ENCODE results near the gene RYR2.

The RYR2 gene

DNA sequence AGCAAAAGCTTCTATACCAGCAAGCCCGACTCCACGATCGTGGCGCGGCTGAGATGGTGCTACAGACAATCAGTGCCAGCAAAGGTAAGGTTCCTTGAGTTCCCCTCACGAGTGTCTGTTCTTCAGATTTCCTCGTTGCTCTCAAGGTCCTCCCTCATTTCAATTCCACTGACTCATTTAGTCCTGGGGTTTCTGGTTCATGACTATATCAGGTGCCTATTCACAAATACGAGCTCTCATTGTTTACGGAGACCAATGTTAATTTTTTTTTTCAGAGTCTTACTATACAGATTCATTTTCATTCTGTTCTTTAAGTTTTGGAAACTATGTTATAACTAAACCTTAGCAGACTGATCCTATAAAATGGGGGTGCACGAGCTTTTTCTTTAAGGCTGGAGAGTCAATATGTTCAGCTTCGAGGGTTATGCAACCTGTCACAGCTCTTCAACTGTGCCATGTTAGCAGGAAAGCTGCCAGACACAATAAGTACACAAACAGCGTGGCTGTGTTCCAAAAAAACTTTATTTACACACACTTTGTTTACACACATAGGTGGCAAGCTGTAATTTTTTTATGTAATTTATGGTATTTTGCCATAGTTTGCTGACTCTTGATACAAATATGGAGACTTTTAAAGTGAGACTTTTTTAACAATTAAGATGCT is 714.5 kb downstream of the RYR2 start:
- no peak for DNase-seq

DNA sequence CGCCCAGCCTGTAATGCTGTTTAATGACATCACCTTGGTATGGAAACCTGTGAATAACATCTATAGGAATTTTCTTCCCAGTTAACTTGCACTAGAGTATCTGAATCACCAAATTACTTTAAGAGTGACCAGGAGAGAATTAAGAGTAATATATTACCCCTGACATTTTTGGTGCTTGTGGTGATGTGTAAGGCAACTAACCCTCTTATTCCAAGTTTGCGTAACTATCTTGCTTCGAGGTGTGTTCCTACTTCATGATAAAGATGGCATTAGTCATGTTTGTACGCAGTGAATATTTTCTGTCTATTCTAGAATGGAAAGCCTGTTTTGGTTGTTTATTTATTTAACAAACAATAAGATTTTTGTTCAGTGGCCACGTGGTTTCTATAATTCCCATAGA is 717.4 kb downstream of the RYR2 start:
- no peak for DNase-seq

DNA sequence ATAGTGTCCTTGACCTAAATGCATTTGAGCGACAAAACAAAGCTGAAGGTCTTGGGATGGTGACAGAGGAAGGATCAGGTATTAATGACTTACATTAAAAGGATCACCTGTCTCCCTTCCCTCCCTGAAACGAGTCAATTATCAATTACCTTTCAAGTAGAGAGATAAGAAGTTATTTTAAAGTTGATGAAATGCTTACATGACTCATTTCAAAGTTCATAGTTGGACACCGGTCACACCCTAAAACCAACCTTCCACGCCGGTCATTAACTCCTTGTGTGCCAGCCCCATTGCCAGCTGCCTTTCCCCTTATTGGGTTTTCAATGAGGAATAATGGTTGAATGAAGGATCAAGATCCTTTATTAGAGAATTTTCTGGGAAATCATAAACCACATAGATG is 719.0 kb downstream of the RYR2 start:
- no peak for DNase-seq

DNA sequence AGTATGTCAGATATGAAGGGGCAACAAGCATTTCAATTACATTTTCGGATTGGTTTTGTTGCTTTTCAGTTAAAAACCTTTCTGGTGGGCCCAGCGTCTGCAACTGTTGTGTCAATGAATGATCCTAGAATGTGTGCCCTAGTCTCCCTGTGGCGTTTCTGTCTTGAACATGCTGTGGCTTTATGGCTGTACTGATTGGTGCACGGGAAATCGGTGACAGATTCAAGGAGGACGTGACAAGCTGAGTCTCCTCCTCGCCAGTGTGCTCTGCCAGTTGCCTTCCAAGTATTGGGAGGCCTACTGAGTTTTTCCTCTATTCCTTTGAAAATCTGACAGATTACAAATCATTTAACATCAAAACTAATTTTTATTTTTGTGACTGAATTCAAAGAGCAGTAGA is 721.2 kb downstream of the RYR2 start:
- DNase-seq, result no peak

DNA sequence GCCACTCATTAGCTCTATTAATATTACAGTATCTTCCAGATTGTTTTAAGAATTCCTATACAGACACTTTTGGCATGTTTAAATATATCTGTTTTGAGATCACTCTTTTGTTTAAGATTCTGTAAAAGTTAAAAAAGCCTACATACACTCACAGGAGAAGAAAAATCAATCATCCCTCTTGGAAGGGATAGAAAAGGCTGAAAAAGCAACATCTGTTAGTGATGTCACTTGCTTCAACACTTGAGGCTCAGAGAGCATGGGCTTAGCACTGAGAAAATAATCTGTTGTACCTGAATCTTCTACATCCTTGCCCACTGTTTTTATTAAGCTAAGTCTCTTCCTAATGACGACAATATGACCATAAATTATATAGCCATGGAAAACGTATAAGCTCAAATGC is 721.8 kb downstream of the RYR2 start:
- DNase-seq, result no peak

DNA sequence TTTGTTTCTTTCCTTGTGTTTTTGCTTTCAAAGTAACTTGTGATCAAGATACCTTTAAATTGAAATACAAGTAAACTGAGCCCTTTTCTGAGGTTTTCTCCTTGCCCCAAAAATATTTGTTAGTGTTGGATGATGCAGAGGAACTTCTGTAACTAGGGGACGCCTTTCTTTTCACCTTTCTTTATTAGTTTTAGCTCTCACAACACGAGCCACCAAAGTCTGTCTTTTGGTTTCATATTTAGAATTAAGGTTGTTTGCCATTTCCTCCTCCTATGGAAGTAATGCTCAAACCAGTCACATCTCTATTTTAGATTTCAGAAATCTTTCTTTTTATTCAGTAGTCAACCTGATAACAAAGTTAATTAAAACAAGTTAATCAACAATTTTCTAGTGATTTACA is 727.9 kb downstream of the RYR2 start:
- DNase-seq, result no peak

DNA sequence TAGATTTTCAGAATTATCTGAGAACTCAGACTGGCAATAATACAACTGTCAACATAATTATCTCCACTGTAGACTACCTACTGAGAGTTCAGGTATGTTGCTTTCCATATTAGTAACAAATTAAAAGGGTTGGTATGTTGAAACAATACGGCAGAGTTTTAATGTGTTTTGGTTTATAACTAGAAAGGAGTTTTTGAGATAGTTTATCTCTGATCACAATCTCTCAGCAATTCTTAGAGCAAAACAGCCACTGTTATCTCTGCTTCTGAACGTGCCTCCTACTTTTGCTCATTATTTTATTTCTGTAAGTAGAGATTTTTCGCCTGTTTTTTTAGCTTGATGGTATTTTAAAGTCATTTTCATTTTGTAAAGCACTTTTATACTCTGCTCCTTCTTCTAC is 730.0 kb downstream of the RYR2 start:
- DNase-seq, result no peak

DNA sequence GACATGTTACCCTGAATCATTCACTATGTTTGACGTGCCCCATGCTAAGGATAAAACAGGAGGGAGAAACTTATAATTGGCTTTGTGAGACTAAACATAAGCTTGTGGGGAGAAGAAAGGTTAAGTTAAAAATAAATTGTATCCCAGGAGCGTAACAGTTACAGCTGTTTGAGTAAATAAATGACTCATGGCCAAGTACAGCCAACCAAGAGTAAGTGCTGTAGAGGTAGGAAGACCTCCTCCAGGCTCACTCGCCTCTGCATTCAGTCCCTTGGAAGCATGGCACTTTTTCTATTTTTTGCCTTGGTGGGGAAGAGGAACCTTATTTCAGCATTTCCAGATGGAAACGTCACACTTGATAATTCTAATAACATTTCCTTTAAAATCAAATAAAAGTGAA is 732.3 kb downstream of the RYR2 start:
- DNase-seq, result no peak

DNA sequence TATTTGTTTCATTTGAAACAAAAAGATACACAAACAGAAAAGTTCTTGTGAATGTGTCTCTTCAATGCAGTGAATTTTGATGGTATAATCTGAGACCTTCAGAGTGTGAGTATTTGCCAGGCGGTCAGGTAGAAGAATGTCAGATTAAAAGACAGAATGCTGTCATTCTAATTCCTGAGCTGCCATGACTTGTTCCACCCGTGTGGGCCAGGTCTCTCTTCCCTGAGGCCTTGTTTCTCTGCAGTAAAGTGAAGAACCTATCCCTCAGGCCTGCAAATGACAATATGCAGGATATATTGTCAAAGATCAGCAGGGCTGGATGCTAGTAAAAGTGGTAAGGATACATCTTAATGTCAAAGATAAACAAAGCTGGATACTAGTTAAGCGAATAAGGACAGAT is 737.4 kb downstream of the RYR2 start:
- DNase-seq, result no peak

DNA sequence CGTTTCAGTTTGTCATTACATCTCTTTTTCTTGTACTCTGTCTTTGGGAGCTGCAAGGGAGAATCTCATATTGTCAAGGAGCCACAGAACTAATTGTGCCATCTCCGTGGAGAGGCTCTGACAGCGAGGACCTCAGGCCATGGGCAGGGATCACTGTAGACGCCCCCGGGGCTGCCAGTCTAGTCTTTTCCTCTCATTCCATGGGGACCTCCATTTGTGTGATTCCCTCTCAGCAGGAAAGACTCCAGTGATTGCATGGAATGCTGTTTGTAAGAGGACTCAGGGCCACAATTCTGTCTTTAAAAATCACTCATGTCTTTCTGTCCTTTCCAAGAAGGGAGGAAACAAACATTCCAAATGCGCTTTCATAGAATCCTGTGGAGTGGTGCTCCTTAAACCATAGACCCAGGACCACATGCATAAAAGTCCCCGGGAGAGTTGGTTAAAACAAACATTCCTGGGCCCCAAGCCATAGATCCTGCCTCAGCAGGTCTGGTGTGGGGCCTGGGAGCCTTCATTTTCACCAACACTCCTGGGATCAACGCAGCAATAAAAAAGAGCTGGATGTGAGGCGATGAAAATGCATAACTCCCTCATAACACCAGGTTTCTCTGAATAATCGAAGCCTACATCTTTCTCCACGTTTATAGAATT is 744.2 kb downstream of the RYR2 start:
- no peak for DNase-seq

DNA sequence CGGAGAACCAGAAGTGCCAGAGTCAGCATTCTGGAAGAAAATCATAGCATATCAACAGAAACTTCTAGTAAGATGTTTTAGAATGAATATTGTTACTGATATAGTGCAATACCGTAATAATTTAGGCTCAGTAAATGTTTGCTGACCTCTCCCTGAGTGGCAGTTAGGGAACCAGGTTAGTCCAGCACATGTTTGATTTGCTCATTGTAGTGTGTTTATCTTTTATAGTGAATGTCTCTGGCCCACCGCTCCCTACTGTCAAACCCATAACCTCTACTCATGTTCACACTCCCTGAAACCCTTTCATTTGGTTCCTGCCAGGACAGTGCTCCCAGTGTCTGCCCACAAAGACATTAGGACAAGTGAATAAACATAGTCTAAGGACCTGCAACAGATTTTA is 746.1 kb downstream of the RYR2 start:
- no peak for DNase-seq

DNA sequence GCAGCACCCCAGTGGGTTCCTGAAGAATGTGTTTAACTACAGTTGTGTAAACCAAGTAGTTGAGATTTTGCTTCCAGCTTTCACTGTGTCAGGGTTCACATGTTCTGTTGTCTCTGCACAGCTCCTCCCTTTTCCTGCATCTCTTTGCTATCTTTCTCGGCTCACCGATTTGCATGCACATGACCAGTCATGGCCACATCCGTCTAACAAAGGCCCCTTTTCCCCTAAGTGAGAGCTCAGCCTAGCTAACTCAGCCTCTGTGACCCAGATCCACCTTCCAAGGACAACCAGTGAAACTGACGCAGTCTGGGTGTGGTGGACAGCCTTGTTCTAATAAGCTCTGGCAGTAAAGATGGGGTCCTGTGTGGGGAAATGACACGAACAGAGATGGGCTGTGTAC is 747.6 kb downstream of the RYR2 start:
- DNase-seq, result no peak

DNA sequence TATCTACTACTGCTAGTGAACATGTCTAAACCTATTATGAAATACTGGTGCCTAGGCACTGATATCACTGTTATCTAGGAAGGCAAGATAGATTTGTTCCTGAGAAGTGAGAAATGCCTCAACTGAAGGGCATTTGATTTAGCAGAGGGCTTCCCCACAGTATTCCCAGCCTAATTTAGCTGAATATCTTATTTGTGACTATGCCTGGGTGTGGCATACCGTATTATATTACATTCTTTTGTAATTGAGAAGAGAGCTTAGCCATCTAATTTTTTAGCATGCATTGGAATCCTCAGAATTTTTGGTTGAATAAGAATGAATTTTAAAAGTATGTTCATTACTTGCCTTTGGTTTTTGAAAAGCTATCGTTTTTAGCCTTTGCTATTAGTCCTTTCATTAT is 749.6 kb downstream of the RYR2 start:
- no peak for DNase-seq

DNA sequence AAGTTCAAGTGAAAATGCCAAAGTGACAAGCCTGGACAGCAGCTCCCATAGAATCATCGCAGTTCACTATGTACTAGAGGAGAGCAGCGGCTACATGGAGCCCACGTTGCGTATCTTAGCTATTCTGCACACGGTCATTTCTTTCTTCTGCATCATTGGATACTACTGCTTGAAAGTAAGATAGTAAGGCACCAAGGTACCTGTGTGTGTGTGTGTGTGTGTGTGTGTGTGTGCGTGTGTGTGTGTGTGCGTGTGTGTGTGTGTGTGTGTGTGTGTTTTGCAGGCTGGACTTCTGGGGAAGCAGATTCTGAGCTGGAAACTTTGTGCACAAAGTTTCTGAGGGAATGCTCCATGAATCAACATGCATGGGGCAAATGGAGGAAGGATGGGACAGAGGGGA is 750.2 kb downstream of the RYR2 start:
- no peak for DNase-seq

DNA sequence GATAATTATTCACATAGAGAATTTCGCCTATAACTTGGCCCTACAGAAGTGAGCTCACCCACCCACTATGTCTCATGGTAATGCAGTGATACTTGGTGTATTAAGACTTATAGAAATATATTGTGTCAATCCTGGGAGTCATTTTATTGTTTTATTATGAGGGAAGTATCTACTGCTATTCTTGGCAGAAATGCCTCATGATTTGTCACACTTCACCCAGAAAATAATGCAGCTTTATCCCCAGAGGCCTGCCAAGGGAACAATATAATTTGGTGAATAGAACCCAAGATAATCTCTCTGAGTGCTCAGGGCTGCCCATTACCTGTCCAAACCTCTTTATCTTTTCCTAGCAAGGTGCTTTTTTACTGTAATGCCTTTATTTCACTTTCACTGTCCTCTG is 750.7 kb downstream of the RYR2 start:
- no peak for DNase-seq

DNA sequence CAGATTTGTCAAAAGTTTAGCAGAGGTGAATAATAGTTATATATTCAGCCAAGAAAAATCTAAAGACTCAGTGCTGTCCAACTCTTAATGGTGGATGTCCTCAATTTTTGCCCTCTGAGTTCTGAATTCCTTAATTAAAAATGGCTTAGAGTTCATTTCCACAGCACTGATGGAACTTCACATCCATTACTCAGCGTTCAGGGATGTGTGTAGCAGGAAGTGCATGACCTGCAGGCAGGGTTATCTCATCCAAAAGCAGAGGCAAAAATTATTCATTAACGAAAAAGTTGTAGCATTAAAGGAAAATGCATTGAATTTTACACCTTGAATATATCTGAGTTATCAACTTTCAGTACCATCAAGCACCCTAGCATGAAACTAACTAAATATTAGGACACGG is 752.1 kb downstream of the RYR2 start:
- no peak for DNase-seq

DNA sequence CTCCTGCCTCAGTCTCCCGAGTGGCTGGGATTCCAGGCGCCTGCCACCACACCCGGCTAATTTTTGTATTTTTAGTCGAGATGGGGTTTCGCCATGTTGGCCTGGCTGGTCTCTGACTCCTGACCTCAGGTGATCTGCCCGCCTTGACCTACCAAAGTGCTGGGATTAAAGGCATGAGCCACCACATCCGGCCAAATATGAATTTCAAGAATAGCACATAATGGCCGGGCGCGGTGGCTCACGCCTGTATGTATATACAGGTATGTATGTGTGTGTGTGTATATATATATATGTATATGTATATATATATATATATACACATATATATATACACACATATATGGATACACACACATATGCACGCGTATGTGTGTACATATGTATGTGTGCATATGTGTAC is 753.6 kb downstream of the RYR2 start:
- DNase-seq, result no peak

DNA sequence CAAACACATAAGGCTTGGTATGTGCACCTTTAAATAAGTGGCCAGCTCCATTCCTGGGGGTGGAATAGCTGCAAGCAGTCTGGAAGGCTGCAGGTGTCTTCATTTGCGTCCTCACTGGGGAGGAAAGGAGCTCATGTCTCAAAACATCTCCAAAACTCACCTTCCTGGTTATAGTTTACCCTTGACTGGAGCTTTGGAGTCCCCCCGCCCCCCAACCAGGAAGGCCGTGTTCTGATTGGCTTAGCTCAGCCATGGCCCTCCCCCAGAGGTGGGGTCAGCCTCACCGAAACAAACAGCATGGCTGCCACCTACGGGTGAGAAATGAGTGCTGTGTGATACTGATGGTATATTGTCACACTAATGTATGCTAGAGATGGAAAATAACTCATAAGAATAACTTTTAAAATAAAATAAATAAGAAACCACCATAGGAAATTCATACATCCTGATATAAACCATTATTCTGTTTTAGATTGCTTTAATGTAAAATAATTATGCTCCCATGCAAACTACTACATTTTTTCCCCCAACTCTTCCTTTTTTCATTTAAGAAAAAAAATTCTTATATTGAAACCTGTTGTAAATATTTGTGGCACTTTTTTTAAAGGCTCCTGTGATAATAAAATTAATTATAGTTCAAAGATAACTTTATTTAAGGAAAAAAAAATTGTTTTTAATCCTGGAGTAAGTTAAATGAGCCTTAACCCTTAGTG is 757.9 kb downstream of the RYR2 start:
- peak; percentile 28 to 42 for DNase-seq

DNA sequence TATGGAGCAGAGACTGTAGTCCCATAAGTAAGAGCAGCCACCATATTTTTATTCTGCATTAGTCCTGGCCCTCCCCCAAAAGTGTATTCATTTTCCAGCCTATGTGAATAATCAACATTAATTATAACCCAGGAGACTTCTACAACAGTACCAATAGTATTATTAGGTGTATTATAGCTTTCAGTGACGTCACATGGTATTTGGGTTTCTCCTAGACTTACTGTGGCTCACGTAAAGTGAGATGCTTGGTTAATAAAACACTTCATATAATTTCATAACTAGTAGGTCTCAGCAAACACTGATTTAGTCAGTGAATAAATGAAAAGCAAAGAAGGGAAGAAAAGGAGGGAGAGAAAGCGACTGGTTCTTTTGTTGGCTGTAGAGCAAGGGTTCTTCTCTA is 762.5 kb downstream of the RYR2 start:
- no peak for DNase-seq

DNA sequence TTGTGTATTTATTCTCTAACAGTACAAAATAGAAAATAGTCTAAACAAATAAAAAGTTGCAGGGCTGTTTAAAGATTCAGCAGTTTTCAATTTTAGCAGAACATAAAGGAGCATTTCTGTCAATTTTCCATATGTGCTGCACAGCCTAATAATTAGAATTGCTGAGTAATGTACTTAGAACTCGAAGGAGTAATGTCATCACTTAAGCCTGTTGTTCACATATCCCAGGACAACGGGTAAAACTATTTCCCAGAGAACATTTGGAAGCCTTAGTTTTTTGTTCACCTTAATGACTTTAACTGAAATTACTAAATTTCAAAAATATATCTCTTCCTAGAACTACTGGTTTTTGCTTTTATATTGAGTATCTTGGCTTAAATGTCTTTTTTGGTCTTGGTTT is 767.1 kb downstream of the RYR2 start:
- DNase-seq, result no peak

DNA sequence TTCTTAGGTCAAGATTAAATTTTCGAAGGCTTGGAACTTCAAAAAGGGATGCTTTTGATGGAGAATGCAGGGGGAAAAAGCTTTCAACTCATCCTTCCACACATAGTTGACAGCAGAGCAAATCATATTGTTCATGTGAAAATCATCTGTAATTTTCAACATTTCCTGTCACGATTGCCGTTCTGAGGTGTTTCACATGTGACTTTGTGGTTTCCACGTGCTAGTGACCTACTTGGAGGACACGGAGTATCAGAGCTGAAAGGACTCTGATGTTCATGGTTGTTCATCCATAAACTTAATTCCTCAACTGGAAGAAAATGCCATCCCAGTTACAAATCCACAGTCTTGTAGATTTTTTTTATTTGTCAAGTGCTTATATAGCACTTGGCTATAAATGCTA is 769.6 kb downstream of the RYR2 start:
- no peak for DNase-seq

DNA sequence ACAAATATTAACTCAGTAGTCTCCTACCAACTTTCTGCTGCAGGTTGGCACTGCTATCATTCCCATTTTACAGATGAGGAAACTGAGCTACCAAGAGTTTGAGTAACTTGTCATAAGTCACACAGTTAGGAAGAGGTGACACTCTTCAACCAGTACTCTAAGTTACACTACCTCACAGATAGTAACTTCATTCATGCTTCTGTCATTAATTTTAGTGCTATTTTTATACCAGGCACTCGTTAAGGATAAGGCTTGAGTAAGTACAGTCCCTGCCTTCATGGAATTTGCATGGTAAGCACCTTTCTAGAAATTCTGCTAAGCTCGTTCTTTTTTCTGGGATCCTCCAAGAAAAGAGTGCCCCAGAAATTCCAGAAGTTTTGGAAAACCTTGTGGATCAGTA is 770.1 kb downstream of the RYR2 start:
- DNase-seq, result no peak

DNA sequence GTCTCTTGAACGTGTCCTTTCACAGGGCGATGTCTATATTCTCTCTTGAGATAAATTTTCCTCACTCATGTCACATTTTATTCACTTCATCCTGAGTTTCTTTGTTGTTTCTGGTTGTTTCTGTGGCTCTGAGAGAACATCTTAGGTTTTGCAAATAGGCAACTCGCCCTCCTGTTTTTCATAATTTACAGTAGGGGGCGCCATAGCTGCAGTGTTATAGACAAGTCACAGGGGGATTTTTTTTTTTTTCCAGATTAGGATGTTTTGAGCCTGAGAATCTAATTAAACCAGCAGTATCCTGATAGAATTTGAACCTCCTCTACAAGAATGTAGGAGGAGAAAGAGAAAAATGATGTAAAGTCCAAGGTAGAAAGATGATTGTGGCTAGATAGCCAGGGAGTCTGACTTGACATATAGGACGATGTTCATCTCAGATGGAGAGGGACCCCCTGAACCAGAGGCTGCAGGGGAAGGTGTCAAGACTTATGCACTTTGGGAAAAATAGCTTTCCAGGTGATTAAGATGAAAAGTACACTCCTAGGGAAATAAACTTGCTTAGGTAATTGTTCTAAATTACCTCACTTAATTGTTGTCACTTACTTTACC is 772.4 kb downstream of the RYR2 start:
- DNase-seq, result no peak

DNA sequence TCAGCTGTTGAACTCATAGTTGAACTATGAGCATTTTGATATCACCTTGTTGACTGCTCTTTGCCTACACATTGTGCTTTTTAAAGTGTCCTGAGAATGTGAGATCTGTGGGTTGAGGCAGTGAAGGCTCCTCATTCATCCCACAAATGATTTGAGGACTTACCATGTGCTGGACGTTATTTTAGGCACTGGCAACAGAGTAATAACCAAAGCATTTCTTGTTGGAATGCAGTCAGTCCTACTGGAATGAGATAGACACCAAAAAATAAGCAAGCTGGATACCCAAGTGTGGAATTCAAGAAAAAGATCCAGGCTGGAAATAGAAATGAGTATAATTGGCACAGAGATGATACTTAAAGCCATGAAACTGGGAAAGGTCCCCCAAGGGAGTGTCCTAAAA is 775.3 kb downstream of the RYR2 start:
- no peak for DNase-seq
